Measurements from ENCODE around the gene EBNA1BP2.
"Not testable (repeated sequence)": the region's sequence is repeated elsewhere in the genome, so short reads cannot be mapped to it uniquely, and the experiment has no call there.

DNA sequence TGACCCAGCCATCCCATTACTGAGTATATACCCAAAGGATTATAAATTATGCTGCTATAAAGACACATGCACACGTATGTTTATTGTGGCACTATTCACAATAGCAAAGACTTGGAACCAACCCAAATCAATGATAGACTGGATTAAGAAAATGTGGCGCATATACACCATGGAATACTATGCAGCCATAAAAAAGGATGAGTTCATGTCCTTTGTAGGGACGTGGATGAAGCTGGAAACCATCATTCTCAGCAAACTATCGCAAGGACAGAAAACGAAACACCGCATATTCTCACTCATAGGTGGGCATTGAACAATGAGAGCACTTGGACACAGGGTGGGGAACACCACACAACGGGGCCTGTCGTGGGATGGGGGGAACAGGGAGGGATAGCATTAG is 36.2 kb upstream of the EBNA1BP2 start:
- TF ChIP-seq HNF4G (IDR thresholded peaks at IDR 0.05); RAD21 (IDR thresholded peaks at IDR 0.05); CTCF (IDR thresholded peaks at IDR 0.05; ENCODE audit: low read depth, low read length, missing input control); TAF1 (conservative IDR thresholded peaks at IDR 0.05); SP1 (IDR thresholded peaks at IDR 0.05); REST (IDR thresholded peaks at IDR 0.05); JUND (IDR thresholded peaks at IDR 0.05): not testable (repeated sequence)
- TF ChIP-seq, protein P1, sequence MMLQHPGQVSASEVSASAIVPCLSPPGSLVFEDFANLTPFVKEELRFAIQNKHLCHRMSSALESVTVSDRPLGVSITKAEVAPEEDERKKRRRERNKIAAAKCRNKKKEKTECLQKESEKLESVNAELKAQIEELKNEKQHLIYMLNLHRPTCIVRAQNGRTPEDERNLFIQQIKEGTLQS (IDR thresholded peaks at IDR 0.05): not testable (repeated sequence)
- TF ChIP-seq, protein P2, sequence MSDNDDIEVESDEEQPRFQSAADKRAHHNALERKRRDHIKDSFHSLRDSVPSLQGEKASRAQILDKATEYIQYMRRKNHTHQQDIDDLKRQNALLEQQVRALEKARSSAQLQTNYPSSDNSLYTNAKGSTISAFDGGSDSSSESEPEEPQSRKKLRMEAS (IDR thresholded peaks at IDR 0.05): not testable (repeated sequence)

Data from liver (tissue), 3 donors.